GM10266 (cell line): ENCODE results near the gene CLSTN2.

Experiments
- DNase-seq: peaks from one replicate; pipeline ENCODE4 v3.0.0; 2012; ENCODE audit errors: extremely low spot score
- CTCF ChIP-seq: IDR thresholded peaks from 2 replicates; pipeline ENCODE4 v1.5.1; 2012; ENCODE audit warnings: mild to moderate bottlenecking, low read depth; ENCODE audit not compliant: control insufficient read depth, insufficient read depth; ENCODE audit errors: missing control alignments

The CLSTN2 gene

GRCh38 chr3:140251678-140252077, 316.7 kb downstream of the CLSTN2 start:
- no peak for DNase-seq
- TF ChIP-seq CTCF = no peak

- no peak for TF ChIP-seq CTCF
- DNase-seq = no peak
Measured at GRCh38 chr3:140252812-140253656, 318.0 kb downstream of the CLSTN2 start.

- TF ChIP-seq CTCF = no peak
- no peak for DNase-seq
Measured at GRCh38 chr3:140258222-140258724, 323.3 kb downstream of the CLSTN2 start.

- DNase-seq = no peak
- TF ChIP-seq CTCF = no peak
Measured at GRCh38 chr3:140265302-140265701, 330.3 kb downstream of the CLSTN2 start.

- TF ChIP-seq CTCF = no peak
- DNase-seq = no peak
Measured at GRCh38 chr3:140268103-140268502, 333.1 kb downstream of the CLSTN2 start.

GRCh38 chr3:140268610-140269009, 333.6 kb downstream of the CLSTN2 start:
- DNase-seq = no peak
- TF ChIP-seq CTCF = no peak

GRCh38 chr3:140270329-140270728, 335.3 kb downstream of the CLSTN2 start:
- no peak for DNase-seq
- no peak for TF ChIP-seq CTCF
